HG02970 (cell line): ENCODE data around the gene USPL1.
A peak's percentile ranks its signal among the peaks of the same experiment; 100 is the strongest.

Experiments
- ATAC-seq: cut with Tn5 transposase; IDR thresholded peaks from one replicate; pipeline ENCODE4 v1.9.1; 2021; ENCODE audit warnings: mild to moderate bottlenecking, moderate library complexity, moderate number of reproducible peaks; ENCODE audit not compliant: unreplicated experiment, low FRiP score

The USPL1 gene

GRCh38 chr13:30654430-30654829 lies 36.7 kb downstream of the USPL1 start:
- no peak for ATAC-seq

- ATAC-seq = no peak
Observed at GRCh38 chr13:30656178-30656577, 38.5 kb downstream of the USPL1 start.

GRCh38 chr13:30659980-30660379 lies 42.3 kb downstream of the USPL1 start:
- no peak for ATAC-seq

GRCh38 chr13:30660796-30661195 lies 43.1 kb downstream of the USPL1 start:
- ATAC-seq = no peak

- ATAC-seq = no peak
Observed at GRCh38 chr13:30664689-30665275, 47.1 kb downstream of the USPL1 start.

- no peak for ATAC-seq
Observed at GRCh38 chr13:30665638-30666037, 47.9 kb downstream of the USPL1 start.

- no peak for ATAC-seq
Observed at GRCh38 chr13:30666113-30666512, 48.4 kb downstream of the USPL1 start.

GRCh38 chr13:30667014-30667413 lies 49.3 kb downstream of the USPL1 start:
- no peak for ATAC-seq

- no peak for ATAC-seq
Observed at GRCh38 chr13:30668312-30668711, 50.6 kb downstream of the USPL1 start.

GRCh38 chr13:30671271-30671815 lies 53.6 kb downstream of the USPL1 start:
- no peak for ATAC-seq

- peak; percentile 89 for ATAC-seq
Observed at GRCh38 chr13:30673669-30674521, 56.2 kb downstream of the USPL1 start.

GRCh38 chr13:30675717-30676116 lies 58.0 kb downstream of the USPL1 start:
- no peak for ATAC-seq

GRCh38 chr13:30676672-30677071 lies 59.0 kb downstream of the USPL1 start:
- no peak for ATAC-seq

GRCh38 chr13:30679483-30680330 lies 62.0 kb downstream of the USPL1 start:
- no peak for ATAC-seq

- ATAC-seq = no peak
Observed at GRCh38 chr13:30681843-30682242, 64.1 kb downstream of the USPL1 start.

- no peak for ATAC-seq
Observed at GRCh38 chr13:30685320-30685859, 67.7 kb downstream of the USPL1 start.

- ATAC-seq = no peak
Observed at GRCh38 chr13:30685987-30686386, 68.3 kb downstream of the USPL1 start.

GRCh38 chr13:30687601-30688000 lies 69.9 kb downstream of the USPL1 start:
- no peak for ATAC-seq

- ATAC-seq = no peak
Observed at GRCh38 chr13:30689752-30690151, 72.0 kb downstream of the USPL1 start.
